Upper lobe of left lung (tissue), 6 donors: ENCODE results near the gene CHAF1A. TPM values are rescaled to one million over a fixed set of nuclear protein-coding genes. Genes with fewer than 3 reads are reported as not detected.
A peak's percentile ranks its signal among the peaks of the same experiment; 100 is the strongest.

Source experiments
- ATAC-seq, 2 donors: fragments of 200-7000 bp; cut with Tn5 transposase; one replicate each; pipeline ENCODE4 v1.9.1; 2022; ENCODE audit warnings: mild to moderate bottlenecking in 2 of 2, moderate library complexity in 2 of 2; ENCODE audit not compliant: low FRiP score in 2 of 2
- DNase-seq, 2 donors: peaks; one replicate each; pipeline ENCODE4 v3.0.0-alpha.2; 2019 to 2020
- H3K27ac ChIP-seq, 4 donors: fragments of 200-600 bp; sonication (generic); one replicate each; pipeline ENCODE4 v1.5.1; 2016 to 2019
- H3K27me3 ChIP-seq, 4 donors: fragments of 200-600 bp; sonication (generic); one replicate each; pipeline ENCODE4 v1.5.1; 2017 to 2019
- H3K36me3 ChIP-seq, 4 donors: fragments of 200-600 bp; sonication (generic); one replicate each; pipeline ENCODE4 v1.5.1; 2016 to 2019
- H3K4me1 ChIP-seq, 4 donors: fragments of 200-600 bp; sonication (generic); one replicate each; pipeline ENCODE4 v1.5.1; 2018 to 2019
- H3K4me3 ChIP-seq, 4 donors: fragments of 200-600 bp; sonication (generic); one replicate each; pipeline ENCODE4 v1.5.1; 2017 to 2019; ENCODE audit warnings: mild to moderate bottlenecking in 2 of 4, moderate library complexity in 1 of 4
- H3K9me3 ChIP-seq, 4 donors: fragments of 200-600 bp; sonication (generic); one replicate each; pipeline ENCODE4 v1.5.1; 2018 to 2019
- EP300 ChIP-seq, 4 donors: sonication (generic); formaldehyde crosslinking; IDR thresholded peaks; one replicate each; pipeline ENCODE4 v1.5.1; 2017; ENCODE audit warnings: antibody characterized with exemption in 4 of 4, control low read depth in 2 of 4
- POLR2A ChIP-seq, 4 donors: fragments of 450-650 bp; IDR thresholded peaks; one replicate each; pipeline ENCODE4 v1.5.1; 2016 to 2017; ENCODE audit warnings: antibody characterized with exemption in 4 of 4, mild to moderate bottlenecking in 2 of 4
- POLR2AphosphoS5 ChIP-seq, 2 donors: sonication (generic); formaldehyde crosslinking; IDR thresholded peaks; one replicate each; pipeline ENCODE4 v1.5.1; 2017; ENCODE audit warnings: antibody characterized with exemption in 2 of 2
- WGBS, 2 donors: methylation state at CpG; one replicate each; pipeline ENCODE4 v1.1.5; 2017 to 2018; 5-methylcytosine and 5-hydroxymethylcytosine counted together
- total RNA-seq, 6 donors: library from RNA; depleted of rRNA in 4 of 6; stranded (reverse); fragments of >200 nt in 4 of 6; gene quantifications; one replicate each; pipeline versions ENCODE4 v1.1.0 to v1.2.1, GENCODE V29; 2016 to 2021
- TF ChIP-seq, protein P1 (sequence below), 6 experiments: fragments of 450-650 bp in 4 of 6; fragments of 200-600 bp in 2 of 6; sonication (generic) in 2 of 6; IDR thresholded peaks; one replicate each; pipeline ENCODE4 v1.5.1; 2016 to 2019; ENCODE audit warnings: antibody characterized with exemption in 6 of 6
- donor health status: DM: no; HTN: no; CAD: no; lungs with moderate emphysema.
- donor health status: DM: no; HTN: yes; CAD: no; lungs with severe emphysema.

CHAF1A gene
- total RNA-seq, 6 donors from 2014 or later = 3.3 to 16.8 (median 10.1) TPM

DNA sequence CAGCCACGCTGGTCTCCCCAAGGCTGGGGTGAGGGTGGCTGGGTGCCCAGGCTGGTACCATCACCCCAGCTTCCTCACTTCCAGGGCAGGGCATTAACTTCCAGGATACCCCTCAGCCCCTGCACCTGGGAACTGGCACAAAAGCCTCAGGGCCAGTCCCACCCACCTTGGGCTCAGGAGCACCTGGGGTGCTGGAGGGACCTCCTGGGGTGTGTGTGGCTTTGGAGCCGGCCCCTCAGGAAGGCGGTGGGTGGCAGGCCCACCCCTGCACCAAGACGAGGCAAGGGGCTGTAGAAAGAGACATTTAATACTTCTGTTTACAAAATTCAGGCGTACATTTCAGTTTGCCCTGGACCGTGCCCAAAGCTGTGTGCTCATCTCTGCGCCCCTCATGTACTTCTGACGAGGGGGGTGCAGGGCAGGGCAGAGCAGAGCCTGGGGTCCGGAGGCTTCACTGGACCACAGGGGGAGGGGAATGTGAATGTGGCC, 42.3 kb upstream of the CHAF1A start:
- WGBS, 2 donors = 73 to 78% methylated on average over 7 of the region's 9 CpGs
- Histone ChIP-seq H3K9me3 (no peaks in the 10 kb centered on the region), H3K27me3 (no peaks in the 10 kb centered on the region), H3K36me3 (peaks cover 17 to 76% (median 66%) of the 10 kb centered on the region in 4 donors), H3K27ac (peak overlapping the region in 1 of 4 donors; percentile 13), H3K4me3 (no peak overlapping the region), H3K4me1 (peaks cover 0 to 5% (median 2%) of the 10 kb centered on the region in 4 donors)
- ATAC-seq (no peak), DNase-seq (no peak)
- TF ChIP-seq POLR2AphosphoS5 (IDR thresholded peaks at IDR 0.05) (no peak), POLR2A (IDR thresholded peaks at IDR 0.05) (no peak), EP300 (IDR thresholded peaks at IDR 0.05) (no peak)
- TF ChIP-seq, protein P1, sequence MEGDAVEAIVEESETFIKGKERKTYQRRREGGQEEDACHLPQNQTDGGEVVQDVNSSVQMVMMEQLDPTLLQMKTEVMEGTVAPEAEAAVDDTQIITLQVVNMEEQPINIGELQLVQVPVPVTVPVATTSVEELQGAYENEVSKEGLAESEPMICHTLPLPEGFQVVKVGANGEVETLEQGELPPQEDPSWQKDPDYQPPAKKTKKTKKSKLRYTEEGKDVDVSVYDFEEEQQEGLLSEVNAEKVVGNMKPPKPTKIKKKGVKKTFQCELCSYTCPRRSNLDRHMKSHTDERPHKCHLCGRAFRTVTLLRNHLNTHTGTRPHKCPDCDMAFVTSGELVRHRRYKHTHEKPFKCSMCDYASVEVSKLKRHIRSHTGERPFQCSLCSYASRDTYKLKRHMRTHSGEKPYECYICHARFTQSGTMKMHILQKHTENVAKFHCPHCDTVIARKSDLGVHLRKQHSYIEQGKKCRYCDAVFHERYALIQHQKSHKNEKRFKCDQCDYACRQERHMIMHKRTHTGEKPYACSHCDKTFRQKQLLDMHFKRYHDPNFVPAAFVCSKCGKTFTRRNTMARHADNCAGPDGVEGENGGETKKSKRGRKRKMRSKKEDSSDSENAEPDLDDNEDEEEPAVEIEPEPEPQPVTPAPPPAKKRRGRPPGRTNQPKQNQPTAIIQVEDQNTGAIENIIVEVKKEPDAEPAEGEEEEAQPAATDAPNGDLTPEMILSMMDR (IDR thresholded peaks at IDR 0.05) = no peak

DNA sequence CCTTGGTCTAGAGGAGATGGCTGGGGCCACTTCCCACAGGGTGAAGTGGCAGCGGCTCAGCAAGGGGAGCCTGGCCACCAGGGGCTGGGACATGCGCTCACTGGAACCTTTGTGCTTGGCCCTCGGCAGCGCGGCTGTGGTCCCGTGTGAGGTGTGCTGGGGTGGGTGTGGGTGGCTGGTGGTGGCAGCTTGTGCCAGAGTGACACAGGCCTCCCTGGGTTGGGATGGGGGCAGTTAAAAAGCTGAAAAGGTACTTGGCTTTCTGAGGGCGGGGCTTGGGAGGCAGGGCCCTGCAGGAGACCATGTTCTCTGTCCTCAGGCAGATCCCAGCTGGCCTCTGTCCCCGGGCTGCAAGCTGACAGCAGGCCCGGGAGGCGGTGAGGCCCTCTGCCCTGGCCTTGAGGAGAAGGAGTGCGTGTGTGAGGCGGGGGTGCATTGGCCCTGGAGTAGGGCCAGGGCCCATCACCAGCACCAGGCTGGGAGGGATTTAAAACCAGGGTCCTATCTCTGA, 41.7 kb upstream of the CHAF1A start:
- peaks cover 19 to 82% (median 71%) of the 10 kb centered on the region in 4 donors for H3K36me3 ChIP-seq
- H3K4me1 ChIP-seq = peaks cover 0 to 5% (median 2%) of the 10 kb centered on the region in 4 donors
- no peaks in the 10 kb centered on the region for H3K27me3 ChIP-seq
- no peak for ATAC-seq
- DNase-seq = peak in 1 of 2 donors; percentile 59
- TF ChIP-seq, protein P1 (IDR thresholded peaks at IDR 0.05) = no peak
- TF ChIP-seq POLR2AphosphoS5 (IDR thresholded peaks at IDR 0.05) (no peak), POLR2A (IDR thresholded peaks at IDR 0.05) (no peak), EP300 (IDR thresholded peaks at IDR 0.05) (no peak)
- 85 to 86% methylated on average over 4 to 8 of the region's 12 CpGs for WGBS, 2 donors
- H3K4me3 ChIP-seq = no peak overlapping the region
- H3K9me3 ChIP-seq = no peaks in the 10 kb centered on the region
- peak overlapping the region in 2 of 4 donors; percentile 7 to 13 for H3K27ac ChIP-seq

DNA sequence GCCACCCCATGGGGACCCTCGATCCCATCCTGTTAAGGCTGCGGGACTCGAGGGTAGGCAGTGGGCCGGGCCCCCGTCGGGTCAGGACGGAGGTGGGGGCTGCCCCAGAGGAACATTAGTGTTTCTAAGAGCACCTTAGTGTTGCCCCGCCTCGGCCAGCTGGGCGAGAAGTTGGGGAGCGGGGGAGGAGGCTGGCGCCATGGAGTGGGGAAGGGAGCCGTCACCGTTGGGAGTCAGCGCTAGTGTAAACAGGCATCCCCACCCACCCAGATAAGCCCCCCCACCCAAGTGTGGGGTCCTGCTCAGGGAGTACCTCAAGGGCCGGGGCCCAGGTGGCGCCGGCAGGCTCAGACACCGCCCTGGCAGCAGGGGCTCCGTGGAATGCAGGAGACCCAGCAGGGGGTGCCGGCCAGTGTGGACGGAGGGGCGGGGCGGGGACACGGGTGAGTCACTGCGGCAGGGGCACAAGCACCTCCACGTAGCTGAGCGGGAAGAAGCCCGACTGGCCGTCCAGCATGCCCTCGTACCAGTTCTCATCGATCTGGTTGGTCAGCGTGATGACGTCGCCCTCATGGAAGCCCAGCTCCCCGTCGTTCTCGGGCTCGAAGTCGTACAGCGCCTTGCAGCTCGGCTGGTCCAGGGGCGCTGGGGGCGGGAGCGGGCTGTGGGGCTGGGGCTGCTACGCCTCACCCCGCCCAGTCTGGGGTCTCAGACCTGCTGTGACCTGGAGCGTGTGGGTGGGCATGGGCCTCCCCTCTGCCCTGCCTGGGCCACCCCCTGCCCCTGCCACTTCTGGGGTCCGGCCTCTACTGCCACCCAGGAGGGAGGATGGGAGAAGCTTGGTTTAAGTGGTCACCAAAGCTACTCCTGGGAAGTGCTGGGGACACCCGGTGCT, 41.0 kb upstream of the CHAF1A start:
- peak overlapping the region in 3 of 4 donors; percentile 7 to 29 (median 13) for H3K27ac ChIP-seq
- peaks cover 22 to 88% (median 78%) of the 10 kb centered on the region in 4 donors for H3K36me3 ChIP-seq

DNA sequence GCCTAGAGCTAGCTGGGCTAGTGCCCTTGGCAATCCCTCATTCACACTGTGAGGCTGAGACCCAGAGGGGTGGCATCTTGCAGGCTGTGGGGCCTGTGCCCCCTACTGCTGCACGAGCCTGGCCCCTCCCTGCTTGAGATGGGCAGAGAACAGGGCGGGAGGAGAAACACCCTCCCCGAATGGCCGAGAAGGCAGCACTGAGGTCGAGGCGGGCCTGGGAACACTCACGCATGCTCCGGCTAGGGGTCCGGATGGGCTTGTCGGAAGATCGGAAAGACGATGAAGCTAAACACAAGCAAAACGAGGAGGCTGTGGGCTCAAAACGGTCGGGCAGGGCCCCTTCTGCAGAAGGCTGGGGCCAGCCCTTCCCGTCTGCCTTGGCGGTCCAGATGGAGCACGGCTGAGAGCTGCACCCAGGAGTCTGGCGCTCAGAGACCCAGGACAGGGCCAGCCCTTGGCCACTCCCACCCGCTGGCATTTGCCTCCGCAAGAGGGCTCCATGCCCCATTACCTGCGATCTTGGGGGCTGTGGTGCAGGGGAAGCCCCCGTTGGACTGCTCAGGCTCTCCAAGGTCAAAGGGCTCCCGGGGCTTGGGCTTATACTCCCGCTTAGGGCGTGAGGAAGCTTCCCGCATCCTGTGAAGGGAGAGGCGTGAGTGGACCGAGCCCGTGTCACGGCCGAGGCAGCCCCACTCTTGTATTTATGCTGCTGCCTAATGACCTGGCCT, 40.2 kb upstream of the CHAF1A start:
- peaks cover 22 to 90% (median 78%) of the 10 kb centered on the region in 4 donors for H3K36me3 ChIP-seq
- TF ChIP-seq POLR2A (IDR thresholded peaks at IDR 0.05) (no peak), EP300 (IDR thresholded peaks at IDR 0.05) (no peak), POLR2AphosphoS5 (IDR thresholded peaks at IDR 0.05) (no peak)
- TF ChIP-seq, protein P1 (IDR thresholded peaks at IDR 0.05) = no peak
- H3K4me3 ChIP-seq = no peak overlapping the region
- no peaks in the 10 kb centered on the region for H3K9me3 ChIP-seq
- 88 to 89% methylated on average over 28 to 30 of the region's 32 CpGs for WGBS, 2 donors
- DNase-seq = peak in 1 of 2 donors; percentile 66
- no peaks in the 10 kb centered on the region for H3K27me3 ChIP-seq
- H3K4me1 ChIP-seq = peaks cover 0 to 5% (median 2%) of the 10 kb centered on the region in 4 donors
- ATAC-seq = no peak
- H3K27ac ChIP-seq = no peak overlapping the region

More for the DNA sequence above, 41.0 kb upstream of the CHAF1A start:
- TF ChIP-seq EP300 (IDR thresholded peaks at IDR 0.05) (no peak), POLR2A (IDR thresholded peaks at IDR 0.05) (no peak), POLR2AphosphoS5 (IDR thresholded peaks at IDR 0.05) (no peak)
- TF ChIP-seq, protein P1 (IDR thresholded peaks at IDR 0.05) = no peak
- H3K4me1 ChIP-seq = peaks cover 0 to 5% (median 2%) of the 10 kb centered on the region in 4 donors
- ATAC-seq (no peak), DNase-seq (peak in 1 of 2 donors; percentile 82)
- no peak overlapping the region for H3K4me3 ChIP-seq
- H3K27me3 ChIP-seq = no peaks in the 10 kb centered on the region
- H3K9me3 ChIP-seq = no peaks in the 10 kb centered on the region
- 83 to 89% methylated on average over 20 to 43 of the region's 50 CpGs for WGBS, 2 donors
